Duodenal mucosa (tissue), 2 donors: Measurements from ENCODE around the gene SIGLEC11.

ENCODE experiments used
- H3K27ac ChIP-seq: one replicate; pipeline ENCODE4 v1.7.0; 2013; ENCODE audit warnings: low read depth, low read length
- H3K27me3 ChIP-seq, 2 donors: one replicate each; pipeline ENCODE4 v1.7.0; 2013; ENCODE audit warnings: low read length in 2 of 2, control low read depth in 1 of 2; ENCODE audit not compliant: insufficient read depth in 2 of 2, control insufficient read depth in 1 of 2
- H3K36me3 ChIP-seq, 2 donors: one replicate each; pipeline ENCODE4 v1.7.0; 2013; ENCODE audit warnings: low read length in 2 of 2, control low read depth in 1 of 2; ENCODE audit not compliant: insufficient read depth in 2 of 2, control insufficient read depth in 1 of 2
- H3K4me1 ChIP-seq, 2 donors: one replicate each; pipeline ENCODE4 v1.7.0; 2013; ENCODE audit warnings: low read length in 2 of 2, control low read depth in 1 of 2; ENCODE audit not compliant: insufficient read depth in 2 of 2, control insufficient read depth in 1 of 2
- H3K4me3 ChIP-seq, 2 donors: one replicate each; pipeline ENCODE4 v1.7.0; 2013; ENCODE audit warnings: low read length in 2 of 2, low read depth in 1 of 2
- H3K9ac ChIP-seq, 2 donors: one replicate each; pipeline ENCODE4 v1.7.0; 2013; ENCODE audit warnings: low read length in 2 of 2, low read depth in 1 of 2
- H3K9me3 ChIP-seq, 2 donors: one replicate each; pipeline ENCODE4 v1.7.0; 2013; ENCODE audit warnings: low read length in 2 of 2, control low read depth in 1 of 2; ENCODE audit not compliant: control insufficient read depth in 1 of 2

The SIGLEC11 gene

GRCh38 chr19:49983645-49984229, 22.8 kb upstream of the SIGLEC11 start:
- Histone ChIP-seq H3K9me3 (no peaks in the 10 kb centered on the region), H3K27me3 (no peaks in the 10 kb centered on the region), H3K9ac (no peak overlapping the region), H3K27ac (no peak overlapping the region), H3K4me3 (no peak overlapping the region), H3K36me3 (peaks cover 48 to 65% of the 10 kb centered on the region in 2 donors), H3K4me1 (no peaks in the 10 kb centered on the region)

GRCh38 chr19:49981603-49982593, 20.9 kb upstream of the SIGLEC11 start:
- H3K9ac ChIP-seq = no peak overlapping the region
- H3K27ac ChIP-seq = no peak overlapping the region
- peaks cover 50 to 68% of the 10 kb centered on the region in 2 donors for H3K36me3 ChIP-seq
- no peak overlapping the region for H3K4me3 ChIP-seq
- H3K27me3 ChIP-seq = no peaks in the 10 kb centered on the region
- H3K4me1 ChIP-seq = peaks cover 0 to 5% of the 10 kb centered on the region in 2 donors
- no peaks in the 10 kb centered on the region for H3K9me3 ChIP-seq

DNA sequence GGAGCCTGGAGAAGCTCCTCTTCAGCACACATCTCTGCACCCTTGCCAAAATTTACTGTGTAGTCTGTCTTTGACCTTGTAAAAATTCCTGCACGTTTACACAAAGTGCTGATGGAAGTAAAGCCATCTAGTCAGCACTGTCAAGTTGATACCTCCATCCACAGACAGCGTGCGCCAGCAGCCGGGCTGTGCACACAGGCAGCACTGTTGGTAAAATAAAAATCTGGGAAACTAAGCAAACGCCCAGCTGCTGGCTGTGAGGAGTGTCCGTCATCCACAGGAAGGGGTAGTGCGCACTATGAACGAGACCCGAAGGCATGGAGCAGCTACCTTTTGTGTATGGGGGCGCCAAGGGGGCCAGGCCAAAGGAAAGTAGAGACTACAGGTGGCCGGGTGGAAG, 17.4 kb upstream of the SIGLEC11 start:
- H3K36me3 ChIP-seq = peaks cover 28 to 48% of the 10 kb centered on the region in 2 donors
- H3K9me3 ChIP-seq = no peaks in the 10 kb centered on the region
- peaks cover 0 to 5% of the 10 kb centered on the region in 2 donors for H3K4me1 ChIP-seq
- no peak overlapping the region for H3K9ac ChIP-seq
- H3K4me3 ChIP-seq = no peak overlapping the region
- no peak overlapping the region for H3K27ac ChIP-seq
- H3K27me3 ChIP-seq = no peaks in the 10 kb centered on the region

GRCh38 chr19:49977881-49978280, 16.9 kb upstream of the SIGLEC11 start:
- no peak overlapping the region for H3K27ac ChIP-seq
- H3K4me3 ChIP-seq = no peak overlapping the region
- H3K4me1 ChIP-seq = peaks cover 0 to 5% of the 10 kb centered on the region in 2 donors
- peaks cover 24 to 48% of the 10 kb centered on the region in 2 donors for H3K36me3 ChIP-seq
- H3K9ac ChIP-seq = no peak overlapping the region
- no peaks in the 10 kb centered on the region for H3K27me3 ChIP-seq
- no peaks in the 10 kb centered on the region for H3K9me3 ChIP-seq

- H3K27me3 ChIP-seq = no peaks in the 10 kb centered on the region
- H3K9me3 ChIP-seq = no peaks in the 10 kb centered on the region
- H3K4me1 ChIP-seq = peaks cover 0 to 5% of the 10 kb centered on the region in 2 donors
- H3K9ac ChIP-seq = no peak overlapping the region
- no peak overlapping the region for H3K27ac ChIP-seq
- no peak overlapping the region for H3K4me3 ChIP-seq
- H3K36me3 ChIP-seq = peaks cover 23 to 41% of the 10 kb centered on the region in 2 donors
Measured at GRCh38 chr19:49977076-49977475, 16.1 kb upstream of the SIGLEC11 start.

- peaks cover 17 to 35% of the 10 kb centered on the region in 2 donors for H3K36me3 ChIP-seq
Measured at GRCh38 chr19:49976496-49976895, 15.5 kb upstream of the SIGLEC11 start.

DNA sequence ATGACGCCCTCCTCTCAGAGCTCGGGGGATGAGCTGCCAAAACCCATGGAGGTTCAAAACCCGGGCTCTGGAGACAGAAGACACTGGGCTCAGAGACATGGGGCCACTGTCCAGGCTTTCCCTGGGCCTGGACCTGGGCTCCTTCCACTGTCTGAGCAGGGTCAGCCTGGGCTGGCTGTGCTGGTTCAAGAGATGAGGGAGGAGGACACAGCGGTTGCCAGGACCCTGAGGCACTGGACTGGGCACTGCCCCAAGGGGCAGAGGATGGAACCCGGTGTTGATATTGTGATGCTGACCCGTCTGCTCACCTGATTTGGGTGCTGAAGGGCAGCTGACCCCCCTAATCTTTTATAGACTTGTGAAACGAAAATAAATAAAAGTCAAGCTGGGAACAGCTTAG, 14.1 kb upstream of the SIGLEC11 start:
- no peaks in the 10 kb centered on the region for H3K27me3 ChIP-seq
- H3K27ac ChIP-seq = no peak overlapping the region
- H3K9me3 ChIP-seq = no peaks in the 10 kb centered on the region
- H3K36me3 ChIP-seq = peaks cover 15 to 35% of the 10 kb centered on the region in 2 donors
- no peak overlapping the region for H3K9ac ChIP-seq
- no peak overlapping the region for H3K4me3 ChIP-seq
- peaks cover 0 to 5% of the 10 kb centered on the region in 2 donors for H3K4me1 ChIP-seq

More at GRCh38 chr19:49976496-49976895, 15.5 kb upstream of the SIGLEC11 start:
- Histone ChIP-seq H3K9me3 (no peaks in the 10 kb centered on the region), H3K27ac (no peak overlapping the region), H3K27me3 (no peaks in the 10 kb centered on the region), H3K4me3 (no peak overlapping the region), H3K9ac (no peak overlapping the region), H3K4me1 (peaks cover 0 to 5% of the 10 kb centered on the region in 2 donors)

DNA sequence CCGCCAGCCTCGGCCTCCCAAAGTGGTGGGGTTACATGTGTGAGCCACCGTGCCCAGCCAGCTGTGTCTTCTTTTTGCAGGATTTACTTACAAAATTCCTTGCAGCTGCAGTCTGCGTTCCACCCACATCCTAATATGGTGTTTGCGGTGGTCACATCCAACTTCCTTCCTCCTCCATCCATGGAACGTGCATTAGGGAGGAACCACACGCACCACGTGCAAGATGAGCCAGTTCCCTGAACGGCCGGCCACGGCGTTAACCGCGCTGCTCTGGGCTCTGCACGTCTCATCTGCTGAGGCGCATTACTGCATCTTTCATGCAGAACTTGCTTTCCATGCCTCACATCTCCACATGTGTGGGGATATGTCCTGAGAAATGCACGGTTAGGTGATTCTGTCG, 13.0 kb upstream of the SIGLEC11 start:
- H3K9me3 ChIP-seq = no peaks in the 10 kb centered on the region
- H3K9ac ChIP-seq = no peak overlapping the region
- peaks cover 12 to 32% of the 10 kb centered on the region in 2 donors for H3K36me3 ChIP-seq
- H3K4me1 ChIP-seq = peaks cover 0 to 5% of the 10 kb centered on the region in 2 donors
- no peaks in the 10 kb centered on the region for H3K27me3 ChIP-seq
- H3K4me3 ChIP-seq = no peak overlapping the region
- no peak overlapping the region for H3K27ac ChIP-seq

GRCh38 chr19:49972841-49973240, 11.9 kb upstream of the SIGLEC11 start:
- Histone ChIP-seq H3K9me3 (no peaks in the 10 kb centered on the region), H3K27ac (no peak overlapping the region), H3K4me1 (peaks cover 0 to 5% of the 10 kb centered on the region in 2 donors), H3K4me3 (no peak overlapping the region), H3K27me3 (no peaks in the 10 kb centered on the region), H3K36me3 (peaks cover 7 to 21% of the 10 kb centered on the region in 2 donors), H3K9ac (no peak overlapping the region)

- H3K9ac ChIP-seq = no peak overlapping the region
- no peaks in the 10 kb centered on the region for H3K4me1 ChIP-seq
- H3K4me3 ChIP-seq = no peak overlapping the region
- no peak overlapping the region for H3K27ac ChIP-seq
- no peaks in the 10 kb centered on the region for H3K27me3 ChIP-seq
- H3K9me3 ChIP-seq = no peaks in the 10 kb centered on the region
- peaks cover under 1 to 13% of the 10 kb centered on the region in 2 donors for H3K36me3 ChIP-seq
Measured at GRCh38 chr19:49971991-49972411, 11.0 kb upstream of the SIGLEC11 start.
